Vagina (tissue), 2 donors: ENCODE data around the gene CAB39L.

Experiments used
- CTCF ChIP-seq, 3 experiments: fragments of 450-650 bp in 2 of 3; fragments of 200-600 bp in 1 of 3; sonication (generic) in 1 of 3; IDR thresholded peaks; one replicate each; pipeline ENCODE4 v1.5.1; 2017 to 2019; ENCODE audit warnings: antibody characterized with exemption in 3 of 3, mild to moderate bottlenecking in 2 of 3, moderate library complexity in 2 of 3
- POLR2AphosphoS5 ChIP-seq, 2 donors: sonication (generic); formaldehyde crosslinking; IDR thresholded peaks; one replicate each; pipeline ENCODE4 v1.9.0; 2017; ENCODE audit warnings: antibody characterized with exemption in 2 of 2, mild to moderate bottlenecking in 2 of 2, low read depth in 1 of 2; ENCODE audit not compliant: insufficient read depth in 1 of 2

- TF ChIP-seq CTCF (IDR thresholded peaks at IDR 0.05) = no peak
- TF ChIP-seq POLR2AphosphoS5 (IDR thresholded peaks at IDR 0.05; ENCODE audit: insufficient read depth in 1 of 2, low read depth in 1 of 2) = no peak
Observed at GRCh38 chr13:49279112-49279511, 164.8 kb downstream of the CAB39L start.
